IMR-90 (cell line): ENCODE results near the gene DDX6. TPM values are rescaled to one million over a fixed set of nuclear protein-coding genes. Genes with fewer than 3 reads are reported as not detected.

ENCODE experiments used
- ATAC-seq: fragments of 200-7000 bp; cut with Tn5 transposase; 2 replicates; pipeline ENCODE4 v1.9.1; 2020; ENCODE audit warnings: low read depth, mild to moderate bottlenecking, moderate library complexity
- BruUV-seq: library from RNA; stranded (reverse); fragments of 400-500 nt; replicated peaks from 2 replicates; lab custom pipeline; 2021; lab: Mats Ljungman, UMichigan
- CTCF ChIA-PET: fragments of 300-600 bp; formaldehyde crosslinking; extraction: SDS; loops from one replicate; lab custom pipeline; 2021; ENCODE audit warnings: antibody characterized with exemption; lab: Yijun Ruan, JAX
- POLR2A ChIA-PET: fragments of 300-600 bp; sonication (Branson Sonifier 250); formaldehyde crosslinking; loops from one replicate; lab custom pipeline; 2022; ENCODE audit warnings: antibody characterized with exemption; ENCODE audit not compliant: unreplicated experiment; lab: Charles Lee
- DNase-seq: peaks from one replicate; pipeline ENCODE4 v3.0.0; 2013
- H2AFZ ChIP-seq: replicated peaks from 2 replicates; pipeline ENCODE3; 2013; ENCODE audit warnings: low read length, mild to moderate bottlenecking; ENCODE audit not compliant: poor library complexity
- H2AK5ac ChIP-seq: 2 replicates; pipeline ENCODE4 v1.6.1; 2013; ENCODE audit warnings: low read depth, low read length, inconsistent platforms
- H2AK9ac ChIP-seq: replicated peaks from 2 replicates; pipeline ENCODE3; 2013; ENCODE audit warnings: mild to moderate bottlenecking, low read depth, low read length, moderate library complexity; ENCODE audit not compliant: poor library complexity
- H2BK120ac ChIP-seq: 2 replicates; pipeline ENCODE4 v1.6.1; 2013; ENCODE audit warnings: low read depth, low read length, inconsistent platforms
- H2BK15ac ChIP-seq: 3 replicates; pipeline ENCODE4 v1.6.1; 2013; ENCODE audit warnings: low read depth, low read length, inconsistent platforms
- H2BK20ac ChIP-seq: 2 replicates; pipeline ENCODE4 v1.6.1; 2013; ENCODE audit warnings: low read depth, mild to moderate bottlenecking, inconsistent platforms, low read length, moderate library complexity
- H2BK5ac ChIP-seq: 2 replicates; pipeline ENCODE4 v1.6.1; 2013; ENCODE audit warnings: mild to moderate bottlenecking, low read depth, low read length, inconsistent platforms; ENCODE audit not compliant: poor library complexity, severe bottlenecking
- H3K14ac ChIP-seq: replicated peaks from 2 replicates; pipeline ENCODE4 v1.6.1; 2013; ENCODE audit warnings: low read depth, low read length, inconsistent platforms
- H3K18ac ChIP-seq: 2 replicates; pipeline ENCODE4 v1.6.1; 2013; ENCODE audit warnings: low read depth, low read length, control low read depth
- H3K23ac ChIP-seq: 2 replicates; pipeline ENCODE4 v1.6.1; 2013; ENCODE audit warnings: low read depth, low read length, inconsistent platforms
- H3K27ac ChIP-seq: 2 replicates; pipeline ENCODE4 v1.5.1; 2013; ENCODE audit warnings: mild to moderate bottlenecking, control low read depth, low read length; ENCODE audit not compliant: insufficient read depth
- H3K27me3 ChIP-seq: 2 replicates; pipeline ENCODE4 v1.6.1; 2013; ENCODE audit warnings: low read length; ENCODE audit not compliant: control insufficient read depth, insufficient read depth
- H3K36me3 ChIP-seq: 2 replicates; pipeline ENCODE4 v1.6.1; 2013; ENCODE audit warnings: low read length, mixed read lengths; ENCODE audit not compliant: control insufficient read depth, insufficient read depth
- H3K4ac ChIP-seq: 2 replicates; pipeline ENCODE4 v1.6.1; 2013; ENCODE audit warnings: low read depth, low read length, inconsistent platforms
- H3K4me1 ChIP-seq: 2 replicates; pipeline ENCODE4 v1.6.1; 2013; ENCODE audit warnings: low read length, mixed read lengths; ENCODE audit not compliant: control insufficient read depth, insufficient read depth
- H3K4me2 ChIP-seq: 2 replicates; pipeline ENCODE4 v1.6.1; 2013; ENCODE audit warnings: low read depth, mild to moderate bottlenecking, control low read depth, low read length, moderate library complexity
- H3K4me3 ChIP-seq: 2 replicates; pipeline ENCODE4 v1.5.1; 2013; ENCODE audit warnings: low read depth, mild to moderate bottlenecking, control low read depth, low read length, moderate library complexity; ENCODE audit not compliant: insufficient read depth
- H3K56ac ChIP-seq: 2 replicates; pipeline ENCODE4 v1.6.1; 2013; ENCODE audit warnings: low read length, inconsistent platforms; ENCODE audit not compliant: insufficient read depth; ENCODE audit errors: extremely low read depth
- H3K79me1 ChIP-seq, 2 experiments: 2 replicates each; pipeline ENCODE4 v1.6.1; 2013; ENCODE audit warnings: low read length in 2 of 2, inconsistent platforms in 1 of 2, low read depth in 1 of 2
- H3K9ac ChIP-seq: 2 replicates; pipeline ENCODE4 v1.6.1; 2013; ENCODE audit warnings: low read depth, low read length, control low read depth
- H3K9me1 ChIP-seq: 2 replicates; pipeline ENCODE4 v1.6.1; 2013; ENCODE audit warnings: low read length, inconsistent platforms; ENCODE audit not compliant: insufficient read depth
- H3K9me3 ChIP-seq: 2 replicates; pipeline ENCODE4 v1.6.1; 2013; ENCODE audit warnings: low read length; ENCODE audit not compliant: control insufficient read depth, insufficient read depth
- H4K20me1 ChIP-seq: 2 replicates; pipeline ENCODE4 v1.6.1; 2013; ENCODE audit warnings: low read length, inconsistent platforms; ENCODE audit not compliant: insufficient read depth
- H4K5ac ChIP-seq: 2 replicates; pipeline ENCODE4 v1.6.1; 2013; ENCODE audit warnings: mild to moderate bottlenecking, low read depth, low read length, control low read depth
- H4K8ac ChIP-seq, 2 experiments: 2 replicates each; pipeline ENCODE4 v1.6.1; 2013; ENCODE audit warnings: low read depth in 2 of 2, low read length in 2 of 2, control low read depth in 1 of 2, inconsistent platforms in 1 of 2
- H4K91ac ChIP-seq: 2 replicates; pipeline ENCODE4 v1.6.1; 2013; ENCODE audit warnings: low read depth, low read length, inconsistent platforms; ENCODE audit not compliant: insufficient read depth
- BHLHE40 ChIP-seq: fragments of 150-350 bp; IDR thresholded peaks from 2 replicates; pipeline ENCODE4 v1.6.1; 2016; ENCODE audit warnings: mild to moderate bottlenecking, low read depth, low read length
- CHD1 ChIP-seq: IDR thresholded peaks from 2 replicates; pipeline ENCODE4 v1.6.1; 2012; ENCODE audit warnings: low read depth, low read length, improper control_type of control experiment
- MAZ ChIP-seq: IDR thresholded peaks from 2 replicates; pipeline ENCODE4 v1.6.1; 2012; ENCODE audit warnings: low read depth, mild to moderate bottlenecking, low read length, improper control_type of control experiment, moderate library complexity, borderline replicate concordance
- NFE2L2 ChIP-seq: fragments of 150-350 bp; IDR thresholded peaks from 2 replicates; pipeline ENCODE4 v1.6.1; 2016; ENCODE audit warnings: low read depth, mild to moderate bottlenecking, low read length
- RAD21 ChIP-seq: IDR thresholded peaks from 2 replicates; pipeline ENCODE4 v1.6.1; 2012; ENCODE audit warnings: low read length, improper control_type of control experiment
- RCOR1 ChIP-seq: IDR thresholded peaks from 2 replicates; pipeline ENCODE4 v1.6.1; 2012; ENCODE audit warnings: mild to moderate bottlenecking, low read length, improper control_type of control experiment; ENCODE audit not compliant: insufficient replicate concordance
- SMC3 ChIP-seq: fragments of 150-350 bp; IDR thresholded peaks from 2 replicates; pipeline ENCODE4 v1.6.1; 2016; ENCODE audit warnings: low read depth, mild to moderate bottlenecking, antibody characterized with exemption, low read length, moderate library complexity
- USF2 ChIP-seq: fragments of 150-350 bp; IDR thresholded peaks from 2 replicates; pipeline ENCODE4 v1.6.1; 2017; ENCODE audit warnings: mild to moderate bottlenecking, antibody characterized with exemption, low read length, low read depth
- WGBS, 2 experiments: methylation state at CpG; one replicate each; pipeline versions ENCODE4 v1.1.5 to v1.1.7; 2013; ENCODE audit warnings: missing lambda C conversion rate in 2 of 2; ENCODE audit not compliant: insufficient read length in 1 of 2; ENCODE audit errors: extremely low coverage in 2 of 2; 5-methylcytosine and 5-hydroxymethylcytosine counted together
- dilution Hi-C: fragments of 300-500 bp; cut with HindIII; formaldehyde crosslinking; loops from one replicate; pipeline ENCODE4 v1.14.3; 2018; ENCODE audit warnings: low sequenced_read_pairs; ENCODE audit not compliant: unreplicated experiment
- in situ Hi-C: fragments of 300-500 bp; cut with MboI; formaldehyde crosslinking; loops from 3 replicates; pipeline ENCODE4 v1.14.3; 2019; ENCODE audit warnings: low sequenced_read_pairs, inconsistent platforms, mixed read lengths
- intact Hi-C: fragments of 100-400 bp; cut with micrococcal nuclease; formaldehyde crosslinking; loops from 2 replicates; pipeline ENCODE4 v1.10.0; 2022
- polyA plus RNA-seq, 3 experiments: library from polyadenylated mRNA; depleted of rRNA; stranded (reverse); fragments of >200 nt; gene quantifications; 2 replicates each; pipeline ENCODE4 v1.2.3, GENCODE V29; 2012; ENCODE audit warnings: low replicate concordance in 1 of 3
- total RNA-seq: library from RNA; depleted of rRNA; stranded (reverse); fragments of >200 nt; gene quantifications from 2 replicates; pipeline ENCODE4 v1.2.3, GENCODE V29; 2012

The DDX6 gene
- total and polyA plus RNA-seq, 2 of the 4 experiments (the other 2 are of a cell fraction) = 19.2 to 197 TPM

- Histone ChIP-seq H3K9ac (no peak overlapping the region), H3K9me1 (0 out of 2 replicates have a peak, but pooled peaks cover 3% of the 10 kb centered on the region), H3K27ac (no peak overlapping the region), H3K27me3 (peaks cover 4% of the 10 kb centered on the region; the same call in 1 of the 2 replicates), H3K9me3 (no peaks in the 10 kb centered on the region), H3K4me3 (no peak overlapping the region), H2BK5ac (no peak overlapping the region), H3K36me3 (no peaks in the 10 kb centered on the region), H2AFZ (peak overlapping the region; percentile 72), H4K8ac (no peak overlapping the region), H2BK20ac (no peak overlapping the region), H3K14ac (no peak overlapping the region), H3K18ac (no peak overlapping the region), H2AK9ac (no peak overlapping the region), H3K4ac (no peak overlapping the region), H4K5ac (no peak overlapping the region), H2AK5ac (no peak overlapping the region), H3K56ac (no peak overlapping the region), H3K4me1 (no peaks in the 10 kb centered on the region), H4K20me1 (no peaks in the 10 kb centered on the region), H2BK15ac (no peak overlapping the region), H3K79me1 (no peaks in the 10 kb centered on the region), H3K4me2 (no peak overlapping the region), H3K23ac (no peak overlapping the region), H2BK120ac (no peak overlapping the region), H4K91ac (no peak overlapping the region)
- intact Hi-C loops = no loop called here
- DNase-seq (no peak), ATAC-seq (no peak)
- CTCF ChIA-PET = no interaction called here
- in situ Hi-C loops = no loop called here
- dilution Hi-C loops = no loop called here
- BruUV-seq = no TSS peak
- WGBS, 2 experiments = 64% methylated on average over 11 of the region's 14 CpGs; no CpG with 5 or more reads in 1 of the 2 experiments
- TF ChIP-seq RCOR1 = no peak
- no peak for TF ChIP-seq CHD1
- TF ChIP-seq SMC3 = no peak
- TF ChIP-seq RAD21 = no peak
- no peak for TF ChIP-seq BHLHE40
- no peak for TF ChIP-seq NFE2L2
- TF ChIP-seq USF2 = no peak
- no peak for TF ChIP-seq MAZ
- POLR2A ChIA-PET = no interaction called here
Observed at GRCh38 chr11:118820412-118821357, 29.7 kb upstream of the DDX6 start.
